Transverse colon (tissue), 4 donors: ENCODE measurements around the gene HIBCH. TPM values are rescaled to one million over a fixed set of nuclear protein-coding genes. Genes with fewer than 3 reads are reported as not detected.

Experiments
- DNase-seq: peaks from one replicate; pipeline ENCODE4 v3.0.0-alpha.2; 2019
- H3K27ac ChIP-seq, 4 donors: fragments of 200-600 bp; sonication (generic); 2 replicates each; pipeline ENCODE4 v1.5.1; 2016 to 2018; ENCODE audit warnings: inconsistent platforms in 4 of 4
- H3K27me3 ChIP-seq: fragments of 200-600 bp; sonication (generic); 2 replicates; pipeline ENCODE4 v1.5.1; 2017; ENCODE audit warnings: inconsistent platforms
- H3K36me3 ChIP-seq, 4 donors: fragments of 200-600 bp; sonication (generic); 2 replicates each; pipeline ENCODE4 v1.5.1; 2017 to 2019; ENCODE audit warnings: inconsistent platforms in 4 of 4
- H3K4me1 ChIP-seq, 4 donors: fragments of 200-600 bp; sonication (generic); 2 replicates each; pipeline ENCODE4 v1.5.1; 2017 to 2020; ENCODE audit warnings: inconsistent platforms in 4 of 4
- H3K4me3 ChIP-seq, 4 donors: fragments of 200-600 bp; sonication (generic); 1 replicate in 1 of 4; 2 replicates in 3 of 4; pipeline versions ENCODE4 v1.5.1 to v1.6.1; 2017 to 2019; ENCODE audit warnings: inconsistent platforms in 4 of 4
- H3K9me3 ChIP-seq, 2 donors: fragments of 200-600 bp; sonication (generic); 2 replicates each; pipeline ENCODE4 v1.5.1; 2017 to 2019; ENCODE audit warnings: inconsistent platforms in 2 of 2
- CTCF ChIP-seq, 5 experiments: fragments of 200-600 bp in 3 of 5; fragments of 450-650 bp in 2 of 5; sonication (generic) in 3 of 5; IDR thresholded peaks; 1 replicate in 2 of 5; 2 replicates in 3 of 5; pipeline ENCODE4 v1.5.1; 2016 to 2017; ENCODE audit warnings: antibody characterized with exemption in 5 of 5, inconsistent platforms in 3 of 5, mild to moderate bottlenecking in 2 of 5, moderate library complexity in 1 of 5
- EP300 ChIP-seq: sonication (generic); formaldehyde crosslinking; IDR thresholded peaks from one replicate; pipeline ENCODE4 v1.6.1; 2017; ENCODE audit warnings: antibody characterized with exemption, low read depth
- POLR2A ChIP-seq: fragments of 450-650 bp; IDR thresholded peaks from one replicate; pipeline ENCODE4 v1.6.1; 2016; ENCODE audit warnings: antibody characterized with exemption, mild to moderate bottlenecking, moderate library complexity
- POLR2AphosphoS5 ChIP-seq, 3 donors: sonication (generic); formaldehyde crosslinking; IDR thresholded peaks; one replicate each; pipeline ENCODE4 v1.6.1; 2016; ENCODE audit warnings: antibody characterized with exemption in 3 of 3
- WGBS, 2 donors: methylation state at CpG; one replicate each; pipeline ENCODE4 v1.1.5; 2018; ENCODE audit warnings: low coverage in 1 of 2; 5-methylcytosine and 5-hydroxymethylcytosine counted together
- in situ Hi-C, 4 donors: fragments of 200-750 bp; cut with MboI; loops; one replicate each; pipeline versions ENCODE4 v1.15.0 to v1.15.1; 2017; ENCODE audit warnings: low sequenced_read_pairs in 3 of 4, low pct_ligation_motif_present in 1 of 4, low pct_unique_long_range_greater_than_20kb in 1 of 4
- intact Hi-C: fragments of 100-400 bp; cut with DNase I; formaldehyde crosslinking; loops from one replicate; pipeline ENCODE4 v1.15.1; 2023; ENCODE audit warnings: low total_unique reads
- total RNA-seq, 4 donors: library from RNA; depleted of rRNA; stranded (reverse); fragments of >200 nt; gene quantifications; one replicate each; pipeline ENCODE4 v1.1.0, GENCODE V29; 2016

Gene HIBCH
- total RNA-seq, 4 donors from 2014 or later = 6.0 to 33.0 (median 19.8) TPM

- Histone ChIP-seq H3K4me1 (no peaks in the 10 kb centered on the region), H3K36me3 (peaks cover 0 to 5% (median 0%) of the 10 kb centered on the region in 4 donors), H3K4me3 (no peak overlapping the region), H3K27ac (no peak overlapping the region), H3K27me3 (no peaks in the 10 kb centered on the region), H3K9me3 (no peaks in the 10 kb centered on the region)
- TF ChIP-seq POLR2AphosphoS5 (IDR thresholded peaks at IDR 0.05) (no peak), EP300 (no peak), CTCF (IDR thresholded peaks at IDR 0.05) (no peak)
- WGBS, 2 donors = 69 to 75% methylated on average over 2 of the region's 2 CpGs
- DNase-seq = no peak
- in situ Hi-C loops (no loop called here), intact Hi-C loops (no loop called here)
These were observed 111.7 kb downstream of the HIBCH start for GRCh38 chr2:190207930-190208329.

GRCh38 chr2:190205657-190206056 lies 114.0 kb downstream of the HIBCH start:
- WGBS, 2 donors = 82 to 93% methylated on average over 4 of the region's 4 CpGs
- peaks cover 0 to 6% (median 2%) of the 10 kb centered on the region in 4 donors for H3K4me1 ChIP-seq
- in situ Hi-C loops = no loop called here
- TF ChIP-seq EP300 = no peak
- no peak for TF ChIP-seq POLR2AphosphoS5 (IDR thresholded peaks at IDR 0.05)
- no peak for TF ChIP-seq CTCF (IDR thresholded peaks at IDR 0.05)
- TF ChIP-seq POLR2A = no peak
- H3K4me3 ChIP-seq = no peak overlapping the region
- H3K36me3 ChIP-seq = no peaks in the 10 kb centered on the region
- no peaks in the 10 kb centered on the region for H3K9me3 ChIP-seq
- no peaks in the 10 kb centered on the region for H3K27me3 ChIP-seq
- DNase-seq = no peak
- H3K27ac ChIP-seq = no peak overlapping the region
- intact Hi-C loops = no loop called here

- intact Hi-C loops = no loop called here
These were observed 117.0 kb downstream of the HIBCH start for GRCh38 chr2:190202604-190203003.

GRCh38 chr2:190202018-190202417 lies 117.6 kb downstream of the HIBCH start:
- TF ChIP-seq EP300 (no peak), POLR2A (no peak), POLR2AphosphoS5 (IDR thresholded peaks at IDR 0.05) (no peak), CTCF (IDR thresholded peaks at IDR 0.05) (no peak)
- no peak overlapping the region for H3K4me3 ChIP-seq
- DNase-seq = no peak
- no peaks in the 10 kb centered on the region for H3K9me3 ChIP-seq
- peaks cover 0 to 16% (median 2%) of the 10 kb centered on the region in 4 donors for H3K4me1 ChIP-seq
- intact Hi-C loops (no loop called here), in situ Hi-C loops (no loop called here)
- peak overlapping the region in 3 of 4 donors; percentile 23 to 44 (median 36) for H3K27ac ChIP-seq
- H3K36me3 ChIP-seq = peaks cover 0 to 16% (median 0%) of the 10 kb centered on the region in 4 donors
- no peaks in the 10 kb centered on the region for H3K27me3 ChIP-seq

More at GRCh38 chr2:190202604-190203003, 117.0 kb downstream of the HIBCH start:
- TF ChIP-seq CTCF (IDR thresholded peaks at IDR 0.05) = no peak
- TF ChIP-seq POLR2A = no peak
- TF ChIP-seq EP300 = no peak
- TF ChIP-seq POLR2AphosphoS5 (IDR thresholded peaks at IDR 0.05) = no peak
- Histone ChIP-seq H3K27me3 (no peaks in the 10 kb centered on the region), H3K9me3 (no peaks in the 10 kb centered on the region), H3K27ac (peak overlapping the region in 2 of 4 donors; percentile 34 to 44), H3K4me3 (no peak overlapping the region), H3K4me1 (peaks cover 0 to 16% (median 2%) of the 10 kb centered on the region in 4 donors), H3K36me3 (peaks cover 0 to 11% (median 0%) of the 10 kb centered on the region in 4 donors)
- 95 to 100% methylated on average over 1 of the region's 1 CpG for WGBS, 2 donors
- in situ Hi-C loops = no loop called here
- DNase-seq = no peak
